K562 (cell line): Measurements from ENCODE around the gene LRCH1.

Experiments used
- HNRNPK ChIP-seq: fragments of 200-400 bp; formaldehyde crosslinking; IDR thresholded peaks from one replicate; pipeline ENCODE4 v1.6.1; 2018; ENCODE audit warnings: mild to moderate bottlenecking, low read depth, low read length; ENCODE audit not compliant: poor library complexity, severe bottlenecking
- RAD21 ChIP-seq, 2 experiments: fragments of 250-450 bp in 1 of 2; fragments of 450-650 bp in 1 of 2; sonication (Bioruptor Pico) in 1 of 2; formaldehyde crosslinking in 1 of 2; IDR thresholded peaks in 1 of 2; conservative IDR thresholded peaks in 1 of 2; 2 replicates each; pipeline versions ENCODE4 v1.4.0 to v1.8.0; 2020 to 2022; ENCODE audit warnings: mild to moderate bottlenecking in 2 of 2, moderate library complexity in 1 of 2
- RFX5 ChIP-seq: IDR thresholded peaks from 2 replicates; pipeline ENCODE4 v1.6.1; 2011; ENCODE audit warnings: low read depth, mild to moderate bottlenecking, improper control_type of control experiment, low read length
- SIX5 ChIP-seq, 2 experiments: IDR thresholded peaks; 2 replicates each; pipeline ENCODE4 v1.6.1; 2011; ENCODE audit warnings: low read length in 2 of 2, borderline replicate concordance in 1 of 2, low read depth in 1 of 2, mild to moderate bottlenecking in 1 of 2, moderate library complexity in 1 of 2; ENCODE audit not compliant: insufficient read depth in 1 of 2
- ZNF174 ChIP-seq: fragments of 250-450 bp; sonication (Bioruptor Pico); IDR thresholded peaks from 2 replicates; pipeline ENCODE4 v1.4.0; 2020; ENCODE audit warnings: mild to moderate bottlenecking

DNA sequence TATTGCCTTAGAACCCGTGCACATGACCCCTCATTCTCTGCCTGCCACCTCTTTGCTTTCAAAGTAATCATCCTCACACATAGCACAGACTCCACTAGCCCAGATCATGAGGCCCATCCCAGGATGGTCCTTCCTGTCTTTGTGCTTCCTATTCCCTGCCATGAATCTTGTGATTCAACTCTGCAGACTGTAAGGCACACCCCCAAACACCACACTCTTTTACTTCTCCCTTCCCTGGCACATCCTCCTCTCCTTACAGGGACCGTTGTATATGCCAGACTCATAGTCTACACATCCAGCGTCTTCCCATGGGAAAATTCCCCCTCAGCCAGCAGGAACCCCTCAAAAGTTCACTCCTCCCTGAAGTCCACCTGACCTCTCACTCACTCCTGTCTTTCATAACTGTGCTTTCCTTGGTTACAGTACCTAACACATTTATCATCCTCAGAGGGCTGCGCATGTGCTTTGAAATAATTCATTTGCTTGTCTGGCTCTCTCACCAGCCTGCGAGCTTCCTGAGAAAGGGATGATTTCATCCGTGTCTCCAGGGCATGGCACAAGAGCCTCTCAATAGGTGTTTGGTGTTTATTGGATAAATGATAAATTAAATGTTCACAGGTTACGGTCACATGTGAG, 26.8 kb upstream of the LRCH1 start:
- no peak for TF ChIP-seq RFX5
- TF ChIP-seq ZNF174 (CRISPR knock-in tag): no peak
- TF ChIP-seq RAD21 (CRISPR knock-in tag; conservative IDR thresholded peaks at IDR 0.05 in 1 of 2, IDR thresholded peaks at IDR 0.05 in 1 of 2): no peak
- no peak for TF ChIP-seq HNRNPK
- TF ChIP-seq SIX5 (IDR thresholded peaks at IDR 0.05; ENCODE audit: borderline replicate concordance in 1 of 2, insufficient read depth in 1 of 2, low read depth in 1 of 2, low read length in 2 of 2): no peak
